ENCODE data around the gene CTU2. TPM values are rescaled to one million over a fixed set of nuclear protein-coding genes. Genes with fewer than 3 reads are reported as not detected.

CTU2 gene
- total and polyA plus RNA-seq, 9 of the 15 experiments (the other 6 are each of a cell fraction or from before 2014, with no cell fraction given), result 1.3 to 105 (median 23.2) TPM

- TF ChIP-seq ETV6 (IDR thresholded peaks at IDR 0.05; ENCODE audit: borderline replicate concordance in 1 of 2, low read depth in 2 of 2, low read length in 1 of 2) (no peak), ETV6 (CRISPR knock-in tag; IDR thresholded peaks at IDR 0.05; ENCODE audit: borderline replicate concordance) (no peak), SMARCE1 (IDR thresholded peaks at IDR 0.05) (no peak), ZNF512 (tag; IDR thresholded peaks at IDR 0.05) (no peak), ZFP1 (CRISPR knock-in tag; IDR thresholded peaks at IDR 0.05) (no peak), XRCC5 (IDR thresholded peaks at IDR 0.05; ENCODE audit: low read depth, low read length) (peak; percentile 95; the same call in 1 of the 2 replicates), PML (IDR thresholded peaks at IDR 0.05; ENCODE audit: low read length) (no peak), SRSF1 (IDR thresholded peaks at IDR 0.05; ENCODE audit: low read depth, low read length) (no peak), CBX3 (IDR thresholded peaks at IDR 0.05; ENCODE audit: borderline replicate concordance in 1 of 2, low read length in 2 of 2) (peak in 1 of 2 experiments; percentile 80; a peak in 1 of 3 replicates), HNRNPK (IDR thresholded peaks at IDR 0.05; ENCODE audit: low read depth, low read length, poor library complexity, severe bottlenecking) (no peak), ZNF143 (CRISPR knock-in tag; IDR thresholded peaks at IDR 0.05) (no peak), RAD51 (IDR thresholded peaks at IDR 0.05; ENCODE audit: borderline replicate concordance, low read depth) (peak; percentile 36; the same call in 1 of the 2 replicates), JUN (IDR thresholded peaks at IDR 0.05; ENCODE audit: borderline replicate concordance, low read depth, low read length) (0 out of 2 replicates have a peak, but pooled peaks have one; percentile 35), JUN (CRISPR knock-in tag; IDR thresholded peaks at IDR 0.05; ENCODE audit: borderline replicate concordance) (no peak), RCOR1 (IDR thresholded peaks at IDR 0.05; ENCODE audit: borderline replicate concordance in 1 of 2, low read depth in 2 of 2, low read length in 2 of 2) (peak in 1 of 2 experiments; percentile 82; a peak in 2 of 4 replicates), ZNF239 (CRISPR knock-in tag; IDR thresholded peaks at IDR 0.05) (no peak), PTRF (tag; IDR thresholded peaks at IDR 0.05) (no peak), E2F6 (IDR thresholded peaks at IDR 0.05; ENCODE audit: borderline replicate concordance in 1 of 2, extremely low read depth in 1 of 2, insufficient read depth in 1 of 2, insufficient read length in 1 of 2, low read depth in 1 of 2, low read length in 1 of 2, poor library complexity in 1 of 2, severe bottlenecking in 1 of 2) (peak; percentile 91), ASH1L (IDR thresholded peaks at IDR 0.05; ENCODE audit: borderline replicate concordance, low read depth, partially characterized antibody) (no peak), ZNF124 (CRISPR knock-in tag; IDR thresholded peaks at IDR 0.05) (no peak), ZC3H8 (IDR thresholded peaks at IDR 0.05) (no peak), CXXC5 (CRISPR knock-in tag; IDR thresholded peaks at IDR 0.05) (peak; percentile 89), ARID3A (IDR thresholded peaks at IDR 0.05; ENCODE audit: borderline replicate concordance, low read depth, low read length) (no peak), ZNF384 (IDR thresholded peaks at IDR 0.05; ENCODE audit: low read depth, low read length) (peak; percentile 43; the same call in 1 of the 2 replicates)
These were observed 31.2 kb downstream of the CTU2 start (continued) for GRCh38 chr16:88737298-88738150.
